Panc1 (cell line): Measurements from ENCODE around the gene ELF5. TPM values are rescaled to one million over a fixed set of nuclear protein-coding genes. Genes with fewer than 3 reads are reported as not detected.
A peak's percentile ranks its signal among the peaks of the same experiment; 100 is the strongest.

Experiments
- ATAC-seq: fragments of 200-7000 bp; cut with Tn5 transposase; 2 replicates; pipeline ENCODE4 v1.9.1; 2020; ENCODE audit warnings: mild to moderate bottlenecking, moderate library complexity
- BruUV-seq: library from RNA; stranded (reverse); fragments of 400-500 nt; replicated peaks from 2 replicates; lab custom pipeline; 2021; lab: Mats Ljungman, UMichigan
- CTCF ChIA-PET: fragments of 300-600 bp; sonication (Branson Sonifier 250); formaldehyde crosslinking; loops from one replicate; lab custom pipeline; 2022; ENCODE audit warnings: antibody characterized with exemption; lab: Charles Lee
- POLR2A ChIA-PET: fragments of 300-600 bp; sonication (Branson Sonifier 250); formaldehyde crosslinking; loops from one replicate; lab custom pipeline; 2022; ENCODE audit warnings: antibody characterized with exemption; lab: Charles Lee
- DNase-seq: peaks from one replicate; pipeline ENCODE4 v3.0.0-alpha.2; 2010; ENCODE audit warnings: low read depth, low spot score
- H3K27ac ChIP-seq: 2 replicates; pipeline ENCODE4 v1.5.1; 2011; ENCODE audit warnings: mild to moderate bottlenecking, low read length, inconsistent platforms
- H3K27me3 ChIP-seq: fragments of 200-500 bp; sonication (Bioruptor generic); 2 replicates; pipeline ENCODE4 v1.6.0; 2014; ENCODE audit warnings: low read length, inconsistent platforms; ENCODE audit not compliant: control insufficient read depth, insufficient read depth
- H3K36me3 ChIP-seq: fragments of 200-500 bp; sonication (Bioruptor generic); 2 replicates; pipeline ENCODE4 v1.5.1; 2014; ENCODE audit warnings: inconsistent platforms, mild to moderate bottlenecking, low read length, moderate library complexity; ENCODE audit not compliant: control insufficient read depth, insufficient read depth
- H3K4me1 ChIP-seq: 2 replicates; pipeline ENCODE4 v1.5.1; 2011; ENCODE audit warnings: inconsistent platforms, mild to moderate bottlenecking, low read length, moderate library complexity; ENCODE audit not compliant: control insufficient read depth, insufficient read depth
- H3K4me3 ChIP-seq, 2 experiments: 2 replicates each; pipeline ENCODE4 v1.5.1; 2011 to 2012; ENCODE audit warnings: low read depth in 2 of 2, low read length in 2 of 2, mild to moderate bottlenecking in 2 of 2, inconsistent platforms in 1 of 2, moderate library complexity in 1 of 2
- H3K9me3 ChIP-seq: fragments of 200-500 bp; sonication (Bioruptor generic); 2 replicates; pipeline ENCODE4 v1.5.1; 2014; ENCODE audit warnings: low read depth, mild to moderate bottlenecking, inconsistent platforms, low read length, moderate library complexity; ENCODE audit not compliant: control insufficient read depth, insufficient read depth
- CTCF ChIP-seq: fragments of 450-650 bp; IDR thresholded peaks from 2 replicates; pipeline ENCODE4 v1.5.1; 2017; ENCODE audit warnings: mild to moderate bottlenecking
- POLR2AphosphoS5 ChIP-seq: IDR thresholded peaks from 2 replicates; pipeline ENCODE4 v1.6.1; 2012; ENCODE audit warnings: mild to moderate bottlenecking, low read depth, low read length, moderate library complexity
- REST ChIP-seq, 2 experiments: IDR thresholded peaks; 2 replicates each; pipeline ENCODE4 v1.6.1; 2011 to 2012; ENCODE audit warnings: low read depth in 2 of 2, control low read depth in 1 of 2, low read length in 1 of 2, mild to moderate bottlenecking in 1 of 2, moderate library complexity in 1 of 2; ENCODE audit not compliant: insufficient read depth in 1 of 2
- SIN3A ChIP-seq: IDR thresholded peaks from 2 replicates; pipeline ENCODE4 v1.6.1; 2012; ENCODE audit warnings: low read depth, mild to moderate bottlenecking, low read length, moderate library complexity, borderline replicate concordance; ENCODE audit not compliant: insufficient read depth
- TCF7L2 ChIP-seq: IDR thresholded peaks from 2 replicates; pipeline ENCODE4 v1.6.1; 2011; ENCODE audit warnings: mild to moderate bottlenecking, low read depth, low read length, inconsistent platforms
- in situ Hi-C: cut with HindIII; loops from 2 replicates; pipeline ENCODE4 v1.10.0; 2016; ENCODE audit warnings: low sequenced_read_pairs, low pct_unique_long_range_greater_than_20kb
- intact Hi-C: fragments of 100-400 bp; cut with micrococcal nuclease; formaldehyde crosslinking; loops from one replicate; pipeline ENCODE4 v1.10.0; 2022; ENCODE audit not compliant: unreplicated experiment
- total RNA-seq: library from RNA; stranded (reverse); gene quantifications from one replicate; pipeline ENCODE4 v1.2.1, GENCODE V29; 2021; ENCODE audit not compliant: unreplicated experiment

Gene ELF5
- total RNA-seq, 1 experiment from 2014 or later, result not detected

- Histone ChIP-seq H3K4me1 (no peaks in the 10 kb centered on the region), H3K27me3 (no peaks in the 10 kb centered on the region), H3K27ac (no peak overlapping the region), H3K36me3 (no peaks in the 10 kb centered on the region), H3K4me3 (no peak overlapping the region), H3K9me3 (no peaks in the 10 kb centered on the region)
- TF ChIP-seq REST (IDR thresholded peaks at IDR 0.05; ENCODE audit: insufficient read depth in 1 of 2, low read depth in 2 of 2, low read length in 1 of 2) (no peak), TCF7L2 (no peak), SIN3A (no peak), CTCF (no peak), POLR2AphosphoS5 (no peak)
- ATAC-seq, result peak; percentile 68
- DNase-seq, result no peak
- in situ Hi-C loops (no loop called here), intact Hi-C loops (no loop called here)
- ChIA-PET POLR2A (no interaction called here), CTCF (no interaction called here)
- BruUV-seq, result no TSS peak
Observed at GRCh38 chr11:34483106-34483874, 30.3 kb downstream of the ELF5 start.

GRCh38 chr11:34481307-34481706, 32.3 kb downstream of the ELF5 start:
- TF ChIP-seq SIN3A (no peak), POLR2AphosphoS5 (no peak), TCF7L2 (no peak), REST (IDR thresholded peaks at IDR 0.05; ENCODE audit: insufficient read depth in 1 of 2, low read depth in 2 of 2, low read length in 1 of 2) (no peak), CTCF (no peak)
- no peaks in the 10 kb centered on the region for H3K27me3 ChIP-seq
- H3K9me3 ChIP-seq, result no peaks in the 10 kb centered on the region
- DNase-seq, result no peak
- no peak for ATAC-seq
- no peaks in the 10 kb centered on the region for H3K36me3 ChIP-seq
- intact Hi-C loops (no loop called here), in situ Hi-C loops (no loop called here)
- CTCF ChIA-PET, result no interaction called here
- no peaks in the 10 kb centered on the region for H3K4me1 ChIP-seq
- H3K4me3 ChIP-seq, result no peak overlapping the region
- POLR2A ChIA-PET, result no interaction called here
- H3K27ac ChIP-seq, result no peak overlapping the region
- no TSS peak for BruUV-seq
